ENCODE measurements around the gene NR3C1. TPM values are rescaled to one million over a fixed set of nuclear protein-coding genes. Genes with fewer than 3 reads are reported as not detected.
A peak's percentile ranks its signal among the peaks of the same experiment; 100 is the strongest.

Gene NR3C1
- total RNA-seq, 2 experiments from 2014 or later = 54.9 to 55.5 TPM

DNA sequence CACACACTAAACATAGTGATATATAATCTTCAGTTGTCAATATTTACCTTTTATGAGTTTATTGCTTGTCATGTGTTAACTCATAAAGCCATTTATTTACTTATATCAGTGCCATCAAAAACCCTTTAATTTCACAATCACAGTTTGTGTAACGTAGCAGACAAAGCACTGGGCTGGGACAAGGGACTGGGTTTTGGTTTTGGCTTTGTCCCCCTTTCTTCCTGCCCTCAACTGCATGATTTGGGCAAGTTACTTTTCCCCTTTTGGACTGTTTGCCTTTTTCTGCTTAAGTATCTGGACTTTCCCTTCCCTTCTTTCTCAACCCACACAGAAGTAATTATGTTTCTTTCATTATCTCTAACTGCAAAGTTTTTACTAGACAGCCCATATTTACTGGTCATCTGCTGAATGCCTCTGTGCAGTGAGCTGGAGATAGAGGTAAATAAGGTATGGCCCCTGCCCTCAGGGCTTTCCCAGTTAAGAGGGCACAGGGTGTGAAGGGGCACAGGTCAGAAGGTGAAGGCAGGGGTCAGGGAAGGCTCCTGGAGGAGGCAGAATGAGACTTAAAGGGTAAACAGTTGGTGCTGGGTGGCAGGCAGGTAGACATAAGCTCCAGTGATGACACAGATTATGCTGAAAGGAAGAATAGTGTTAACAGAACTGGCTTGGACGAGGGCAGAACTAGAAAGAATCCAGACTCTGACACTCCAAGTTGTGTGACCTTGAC lies 14.8 kb upstream of the NR3C1 start:
- H3K27ac Mint-ChIP-seq = no peak overlapping the region
- ATAC-seq = no peak
- no peaks in the 10 kb centered on the region for H3K9me3 Mint-ChIP-seq (ENCODE audit: insufficient read depth)
- H3K4me3 Mint-ChIP-seq = no peak overlapping the region
- H3K27me3 Mint-ChIP-seq (ENCODE audit: low read depth) = no peaks in the 10 kb centered on the region
- no peaks in the 10 kb centered on the region for H3K36me3 Mint-ChIP-seq (ENCODE audit: low read depth)
- DNase-seq = no peak
- H3K4me1 Mint-ChIP-seq (ENCODE audit: low read depth) = peaks cover 21% of the 10 kb centered on the region
- ChIA-PET CTCF (interaction anchor here (0.7 kb wide), 1 partner anchor 705 kb away, joined by 3 read pairs; no protein-coding TSS in a partner anchor), POLR2A (no interaction called here)

DNA sequence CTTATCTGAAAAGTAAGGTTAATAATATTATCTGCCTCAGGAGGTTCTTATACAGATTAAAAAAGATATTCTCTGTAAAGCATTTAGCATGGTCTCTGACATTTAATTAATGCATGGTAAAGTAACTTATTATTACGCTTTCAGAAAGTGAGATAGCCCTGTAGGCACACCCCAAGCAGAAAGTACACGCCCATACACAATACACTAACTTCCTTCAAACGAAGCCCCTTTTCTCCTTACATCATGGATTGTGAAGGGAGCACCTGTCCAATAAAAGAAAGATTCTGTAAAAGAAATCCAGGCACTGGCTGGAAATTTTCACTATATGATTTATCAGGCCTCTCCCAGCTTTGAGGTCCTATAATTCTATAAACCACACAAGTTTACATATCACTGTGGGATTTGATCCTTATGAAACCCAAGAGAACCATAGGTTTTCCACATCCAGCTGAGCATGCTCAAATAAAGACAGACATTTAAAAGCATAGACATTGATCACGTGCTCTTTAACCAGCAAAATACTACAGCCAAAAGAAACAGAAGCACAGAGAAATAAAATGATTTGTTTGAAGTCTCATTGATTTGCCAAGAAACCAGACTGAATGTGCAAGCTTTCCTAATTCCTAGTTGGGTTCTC lies 14.1 kb upstream of the NR3C1 start:
- POLR2A ChIA-PET = no interaction called here
- Mint-ChIP-seq H3K27ac (no peak overlapping the region), H3K4me1 (ENCODE audit: low read depth) (peaks cover 20% of the 10 kb centered on the region), H3K4me3 (no peak overlapping the region), H3K27me3 (ENCODE audit: low read depth) (no peaks in the 10 kb centered on the region), H3K9me3 (ENCODE audit: insufficient read depth) (no peaks in the 10 kb centered on the region), H3K36me3 (ENCODE audit: low read depth) (no peaks in the 10 kb centered on the region)
- ATAC-seq (no peak), DNase-seq (no peak)
- CTCF ChIA-PET = interaction anchor here (0.7 kb wide), 1 partner anchor 704 kb away, joined by 3 read pairs; no protein-coding TSS in a partner anchor

DNA sequence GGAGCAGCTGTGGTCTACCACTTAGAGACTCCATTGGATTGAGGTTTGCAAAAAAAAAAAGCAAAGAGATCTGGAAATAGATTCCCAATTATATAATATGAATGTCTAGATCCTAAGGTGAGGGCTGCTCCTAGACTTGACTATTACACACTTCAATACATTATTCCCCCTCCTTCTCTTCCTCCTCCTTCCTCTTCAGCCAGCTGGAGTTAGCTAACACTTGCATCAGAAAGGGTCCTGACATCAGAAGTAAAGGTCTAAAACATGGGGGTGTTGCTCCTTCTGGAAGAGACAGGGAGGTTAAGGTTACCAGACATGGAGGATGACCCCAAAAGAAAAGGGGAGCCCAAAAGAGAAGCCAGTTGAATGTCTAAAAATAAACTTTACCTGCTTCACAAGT lies 12.9 kb upstream of the NR3C1 start:
- POLR2A ChIA-PET = no interaction called here
- CTCF ChIA-PET = interaction anchor here (0.8 kb wide), 1 partner anchor 10 kb away, joined by 3 read pairs; no protein-coding TSS in a partner anchor
- ATAC-seq = no peak

DNA sequence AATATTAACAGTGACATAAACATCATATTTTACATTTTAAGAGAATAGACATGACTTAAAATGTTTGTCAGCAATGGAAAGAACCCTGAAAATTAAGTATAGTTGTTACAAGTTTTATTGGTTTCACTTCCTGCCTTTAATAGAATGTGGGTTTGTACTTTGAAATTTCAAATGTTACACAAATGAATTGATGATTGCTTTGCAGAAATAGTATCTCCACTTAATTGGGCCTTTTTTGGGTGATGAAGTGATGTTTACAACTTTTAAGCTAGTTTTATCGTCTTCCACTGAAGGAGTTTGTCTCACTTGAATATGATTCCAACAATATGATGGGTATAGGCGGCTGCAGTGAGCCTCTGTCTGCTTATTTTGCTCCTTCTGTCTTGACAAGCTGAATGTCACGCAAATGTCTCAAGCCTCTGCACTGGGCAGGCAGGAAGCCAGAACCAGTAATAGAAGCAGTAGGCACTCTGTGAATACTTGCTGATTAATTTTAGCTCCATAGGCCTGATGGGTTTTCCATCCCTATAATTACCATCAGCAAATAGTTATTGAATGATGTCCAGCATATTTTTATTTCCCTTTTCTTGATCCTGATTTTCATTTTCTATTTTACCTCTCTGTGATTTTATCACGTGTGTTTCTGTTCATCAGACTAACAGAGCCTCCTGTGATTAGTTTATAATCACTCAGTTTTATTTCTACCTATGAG lies 10.6 kb upstream of the NR3C1 start:
- no peak for ATAC-seq
- Mint-ChIP-seq H3K4me1 (ENCODE audit: low read depth) (peaks cover 27% of the 10 kb centered on the region), H3K27me3 (ENCODE audit: low read depth) (no peaks in the 10 kb centered on the region), H3K9me3 (ENCODE audit: insufficient read depth) (no peaks in the 10 kb centered on the region), H3K4me3 (no peak overlapping the region), H3K27ac (peak overlapping the region; percentile 23), H3K36me3 (ENCODE audit: low read depth) (peaks cover 2% of the 10 kb centered on the region)
- CTCF ChIA-PET = interaction anchor here (1.0 to 2.6 kb wide), 4 partner anchors 10 to 492 kb away, joined by 3 to 14 read pairs (median 4); partner anchors contain the start of gene NR3C1
- POLR2A ChIA-PET = interaction anchor here (0.9 kb wide), 1 partner anchor 21 kb away, joined by 3 read pairs; no protein-coding TSS in a partner anchor
- DNase-seq = no peak

More for the DNA sequence above, 12.9 kb upstream of the NR3C1 start:
- no peaks in the 10 kb centered on the region for H3K27me3 Mint-ChIP-seq (ENCODE audit: low read depth)
- no peak for DNase-seq
- no peak overlapping the region for H3K4me3 Mint-ChIP-seq
- H3K36me3 Mint-ChIP-seq (ENCODE audit: low read depth) = no peaks in the 10 kb centered on the region
- no peak overlapping the region for H3K27ac Mint-ChIP-seq
- H3K9me3 Mint-ChIP-seq (ENCODE audit: insufficient read depth) = no peaks in the 10 kb centered on the region
- peaks cover 20% of the 10 kb centered on the region for H3K4me1 Mint-ChIP-seq (ENCODE audit: low read depth)

DNA sequence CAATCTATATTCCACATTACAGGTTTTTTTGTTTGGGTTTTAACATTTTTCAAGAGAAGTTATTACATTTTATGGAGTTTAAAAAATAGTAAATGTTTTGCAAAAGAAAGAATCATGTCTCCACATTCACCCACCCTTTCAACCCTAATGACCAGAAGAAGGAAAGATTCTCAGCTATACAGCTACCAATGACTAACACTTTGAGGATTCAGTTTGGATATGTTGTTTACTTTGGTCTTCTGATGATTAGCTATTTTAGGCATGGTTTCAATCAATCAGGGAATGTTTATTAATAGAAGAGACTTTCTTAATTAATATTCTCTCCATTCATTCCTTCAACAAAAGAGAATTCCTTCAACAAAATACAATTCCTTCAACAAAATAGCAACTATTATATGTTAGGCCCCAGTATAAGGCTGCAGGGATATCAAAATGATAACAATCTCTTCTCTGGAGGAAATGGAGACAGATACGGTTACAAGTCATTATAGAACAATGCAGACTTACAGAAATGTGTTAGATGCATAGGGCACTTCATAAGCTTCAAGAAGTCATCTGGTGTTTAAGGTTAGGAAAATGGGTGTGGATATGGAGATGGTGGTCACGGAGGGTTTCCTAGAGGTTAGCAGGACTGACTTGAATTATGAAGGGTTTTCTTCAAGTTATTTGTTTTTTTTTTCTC lies 9.3 kb upstream of the NR3C1 start:
- DNase-seq = no peak
- ATAC-seq = no peak
- H3K4me3 Mint-ChIP-seq = no peak overlapping the region
- CTCF ChIA-PET = interaction anchor here (1.0 to 3.3 kb wide), 6 partner anchors 9 to 491 kb away, joined by 3 to 16 read pairs (median 4); partner anchors contain the start of gene NR3C1
- peaks cover 21% of the 10 kb centered on the region for H3K4me1 Mint-ChIP-seq (ENCODE audit: low read depth)
- POLR2A ChIA-PET = interaction anchor here (0.9 to 1.4 kb wide), 2 partner anchors 9 to 22 kb away, joined by 3 to 6 read pairs; partner anchors contain the start of gene NR3C1
- no peak overlapping the region for H3K27ac Mint-ChIP-seq
- H3K27me3 Mint-ChIP-seq (ENCODE audit: low read depth) = no peaks in the 10 kb centered on the region
- peaks cover 6% of the 10 kb centered on the region for H3K36me3 Mint-ChIP-seq (ENCODE audit: low read depth)
- H3K9me3 Mint-ChIP-seq (ENCODE audit: insufficient read depth) = no peaks in the 10 kb centered on the region

DNA sequence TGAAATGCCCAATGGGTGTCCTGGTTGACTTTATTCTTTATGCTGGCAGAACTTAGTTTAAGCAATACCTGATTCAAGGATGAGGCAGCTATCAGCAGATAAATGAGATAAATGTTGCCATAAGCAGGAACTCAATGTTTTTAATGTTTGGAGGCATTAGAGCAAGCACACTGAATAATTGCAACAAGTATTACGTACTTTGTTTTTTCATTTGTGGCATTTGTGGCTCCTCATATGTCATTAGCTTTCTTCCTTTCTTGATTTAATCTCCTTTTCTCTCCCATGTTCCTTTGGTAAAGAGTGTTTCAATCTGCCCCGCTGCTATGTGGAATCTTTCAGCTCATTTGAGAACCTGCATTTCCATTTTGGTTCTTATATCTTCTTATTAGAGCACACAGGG lies 6.4 kb upstream of the NR3C1 start:
- DNase-seq (no peak), ATAC-seq (no peak)
- H3K36me3 Mint-ChIP-seq (ENCODE audit: low read depth) = peaks cover 17% of the 10 kb centered on the region
- peaks cover 9% of the 10 kb centered on the region for H3K9me3 Mint-ChIP-seq (ENCODE audit: insufficient read depth)
- no peak overlapping the region for H3K27ac Mint-ChIP-seq
- ChIA-PET CTCF (interaction anchor here (0.8 to 3.3 kb wide), 4 partner anchors 25 to 521 kb away, joined by 3 to 16 read pairs (median 4); no protein-coding TSS in a partner anchor), POLR2A (interaction anchor here (1.1 kb wide), 1 partner anchor 24 kb away, joined by 3 read pairs; no protein-coding TSS in a partner anchor)
- H3K4me3 Mint-ChIP-seq = no peak overlapping the region
- H3K4me1 Mint-ChIP-seq (ENCODE audit: low read depth) = peaks cover 33% of the 10 kb centered on the region
- H3K27me3 Mint-ChIP-seq (ENCODE audit: low read depth) = no peaks in the 10 kb centered on the region

DNA sequence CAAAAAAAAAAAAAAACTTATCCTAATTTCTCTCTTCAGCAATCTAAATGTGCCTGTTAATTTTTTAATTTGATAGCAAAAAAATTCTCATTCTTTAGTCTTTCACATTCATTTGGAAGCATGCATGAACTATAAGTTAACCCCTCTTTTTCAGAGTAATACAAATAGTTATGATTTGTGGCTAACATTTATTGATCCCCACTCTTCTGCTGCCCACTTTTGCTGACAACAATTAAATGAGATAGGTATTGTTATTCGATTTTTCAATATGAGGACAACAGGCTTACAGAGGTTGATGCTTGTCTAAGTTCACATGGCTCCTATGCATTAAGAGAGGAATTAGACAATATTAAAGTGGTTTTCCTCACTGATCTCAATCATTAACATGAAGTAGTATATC lies 2.9 kb upstream of the NR3C1 start:
- H3K36me3 Mint-ChIP-seq (ENCODE audit: low read depth) = peaks cover 18% of the 10 kb centered on the region
- ChIA-PET POLR2A (no interaction called here), CTCF (no interaction called here)
- H3K4me3 Mint-ChIP-seq = peak overlapping the region; percentile 58
- H3K27ac Mint-ChIP-seq = peak overlapping the region; percentile 80
- ATAC-seq (no peak), DNase-seq (no peak)
- H3K27me3 Mint-ChIP-seq (ENCODE audit: low read depth) = no peaks in the 10 kb centered on the region
- H3K4me1 Mint-ChIP-seq (ENCODE audit: low read depth) = peaks cover 30% of the 10 kb centered on the region
- H3K9me3 Mint-ChIP-seq (ENCODE audit: insufficient read depth) = peaks cover 9% of the 10 kb centered on the region

DNA sequence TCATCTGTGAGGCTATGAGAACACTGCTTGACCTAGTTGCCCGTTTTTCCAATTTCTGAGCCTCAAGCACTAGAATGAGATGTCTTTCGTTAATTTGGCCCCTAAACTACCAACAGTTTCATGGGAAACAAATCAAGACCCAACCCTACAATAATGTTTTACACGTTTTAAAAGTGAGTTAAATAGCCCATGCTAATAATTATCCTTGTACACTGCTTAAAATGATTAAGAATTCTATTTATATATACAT lies 2.3 kb upstream of the NR3C1 start:
- Mint-ChIP-seq H3K36me3 (ENCODE audit: low read depth) (peaks cover 25% of the 10 kb centered on the region), H3K9me3 (ENCODE audit: insufficient read depth) (peaks cover 9% of the 10 kb centered on the region), H3K27ac (peak overlapping the region; percentile 97), H3K4me1 (ENCODE audit: low read depth) (peaks cover 36% of the 10 kb centered on the region), H3K4me3 (peak overlapping the region; percentile 85), H3K27me3 (ENCODE audit: low read depth) (no peaks in the 10 kb centered on the region)
- DNase-seq = no peak
- POLR2A ChIA-PET = interaction anchor here (3.1 kb wide), 1 partner anchor 28 kb away, joined by 46 read pairs; no protein-coding TSS in a partner anchor
- CTCF ChIA-PET = no interaction called here
- ATAC-seq = no peak

DNA sequence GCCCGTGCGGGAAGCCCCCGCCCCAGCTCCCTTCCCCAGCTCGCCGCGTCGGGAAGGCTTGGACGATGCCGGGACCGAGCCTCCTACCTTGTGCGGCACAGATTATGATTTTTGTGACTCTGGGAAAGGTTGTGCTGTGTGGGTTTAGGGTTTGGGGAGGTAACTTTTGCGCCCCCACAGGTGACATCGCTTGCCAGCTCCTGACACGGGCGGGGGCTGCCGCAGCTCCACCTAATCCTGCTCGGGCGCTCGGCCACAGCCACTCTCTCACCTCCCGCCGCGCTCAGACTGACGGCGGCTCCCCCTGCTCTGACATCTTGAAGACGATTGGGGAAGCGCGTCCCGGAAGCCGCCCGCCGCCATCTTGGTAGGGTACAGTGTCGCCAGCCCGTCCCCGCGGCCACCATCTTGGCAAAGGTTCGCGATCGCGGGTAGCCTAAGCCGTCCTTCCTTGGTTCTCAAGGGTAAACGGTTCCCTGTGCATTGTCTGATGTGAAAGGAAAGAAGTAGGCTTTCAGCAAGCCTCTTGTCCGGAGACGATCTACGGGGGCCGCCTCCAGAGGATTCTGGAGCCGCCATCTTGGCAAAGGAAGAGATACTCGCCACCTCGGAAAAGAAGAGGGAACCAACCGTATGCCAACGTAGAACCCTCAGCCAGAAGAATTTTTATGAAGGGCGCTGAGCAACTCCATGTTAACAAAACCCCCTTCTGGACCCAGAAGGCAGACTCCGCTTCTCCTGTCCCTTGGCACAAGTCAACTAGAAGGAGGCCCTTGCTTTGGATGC lies 1.8 kb upstream of the NR3C1 start:
- peak overlapping the region; percentile 85 for H3K4me3 Mint-ChIP-seq
- H3K9me3 Mint-ChIP-seq (ENCODE audit: insufficient read depth) = peaks cover 9% of the 10 kb centered on the region
- ATAC-seq (peak; percentile 43), DNase-seq (peak; percentile 92)
- peaks cover 39% of the 10 kb centered on the region for H3K4me1 Mint-ChIP-seq (ENCODE audit: low read depth)
- peak overlapping the region; percentile 97 for H3K27ac Mint-ChIP-seq
- no peaks in the 10 kb centered on the region for H3K27me3 Mint-ChIP-seq (ENCODE audit: low read depth)
- peaks cover 30% of the 10 kb centered on the region for H3K36me3 Mint-ChIP-seq (ENCODE audit: low read depth)
- ChIA-PET POLR2A (interaction anchor here (0.6 to 3.1 kb wide), 13 partner anchors 28 to 783 kb away, joined by 3 to 63 read pairs (median 6); no protein-coding TSS in a partner anchor), CTCF (interaction anchor here (0.7 to 3.0 kb wide), 13 partner anchors 8 to 787 kb away, joined by 3 to 43 read pairs (median 4); no protein-coding TSS in a partner anchor)

DNA sequence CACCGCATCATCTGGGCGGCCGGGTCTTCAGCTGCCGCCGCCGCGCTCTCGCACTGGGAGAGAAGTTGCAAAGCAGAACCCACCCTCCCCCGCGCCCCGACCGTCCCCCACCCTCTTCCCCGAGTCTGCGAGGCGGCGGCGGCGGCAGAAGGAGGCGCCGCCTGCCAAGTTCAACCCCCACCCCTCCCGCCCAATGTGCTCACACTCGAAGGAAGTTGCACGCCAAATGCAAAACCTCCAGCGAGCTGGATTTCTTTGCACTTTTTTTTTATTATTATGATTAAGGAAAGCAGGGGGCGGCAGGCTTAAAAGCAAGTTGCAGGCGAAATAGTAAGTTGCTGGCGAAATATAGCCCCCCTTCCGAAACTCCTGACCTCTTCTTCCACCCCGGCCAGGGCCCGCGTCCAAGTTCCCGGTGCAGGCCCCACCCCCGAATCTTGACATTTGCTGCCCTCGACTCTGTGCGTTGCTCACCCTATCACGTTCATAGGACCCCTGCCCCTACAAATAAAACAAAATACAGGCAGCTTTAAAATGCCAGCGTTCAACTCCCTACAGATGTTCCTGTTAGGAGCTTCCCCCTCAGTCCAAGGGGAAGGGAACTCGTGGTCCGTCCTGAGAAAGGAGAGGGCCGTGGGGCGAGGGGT lies 1.1 kb upstream of the NR3C1 start:
- POLR2A ChIA-PET = interaction anchor here (0.6 to 3.1 kb wide), 19 partner anchors 29 to 784 kb away, joined by 3 to 63 read pairs (median 6); no protein-coding TSS in a partner anchor
- no peaks in the 10 kb centered on the region for H3K27me3 Mint-ChIP-seq (ENCODE audit: low read depth)
- H3K9me3 Mint-ChIP-seq (ENCODE audit: insufficient read depth) = peaks cover 9% of the 10 kb centered on the region
- H3K4me1 Mint-ChIP-seq (ENCODE audit: low read depth) = peaks cover 41% of the 10 kb centered on the region
- peak overlapping the region; percentile 97 for H3K27ac Mint-ChIP-seq
- CTCF ChIA-PET = interaction anchor here (0.7 to 3.0 kb wide), 20 partner anchors 9 to 788 kb away, joined by 3 to 43 read pairs (median 4); no protein-coding TSS in a partner anchor
- H3K4me3 Mint-ChIP-seq = peak overlapping the region; percentile 85
- ATAC-seq (peak; percentile 38), DNase-seq (peak; percentile 81)
- H3K36me3 Mint-ChIP-seq (ENCODE audit: low read depth) = peaks cover 35% of the 10 kb centered on the region
